BJ (cell line): ENCODE data around the gene MEG3. TPM values are rescaled to one million over a fixed set of nuclear protein-coding genes. Genes with fewer than 3 reads are reported as not detected.

Experiments used
- CTCF ChIA-PET: fragments of 350-600 bp; formaldehyde crosslinking; extraction: SDS; loops from one replicate; lab custom pipeline; 2021; ENCODE audit warnings: antibody characterized with exemption, inconsistent platforms; lab: Yijun Ruan, JAX
- POLR2A ChIA-PET: fragments of 300-600 bp; sonication (Branson Sonifier 250); formaldehyde crosslinking; extraction: SDS; loops from one replicate; lab custom pipeline; 2021; ENCODE audit warnings: antibody characterized with exemption; lab: Charles Lee
- DNase-seq: peaks from one replicate; pipeline ENCODE4 v3.0.0-alpha.2; 2011; ENCODE audit warnings: low read depth
- H3K27me3 ChIP-seq: 2 replicates; pipeline ENCODE4 v1.6.0; 2011; ENCODE audit warnings: low read length; ENCODE audit not compliant: control insufficient read depth, insufficient read depth
- H3K36me3 ChIP-seq: 2 replicates; pipeline ENCODE4 v1.5.1; 2011; ENCODE audit warnings: low read length; ENCODE audit not compliant: control insufficient read depth, insufficient read depth
- H3K4me3 ChIP-seq: 2 replicates; pipeline ENCODE4 v1.5.1; 2011; ENCODE audit warnings: low read depth, mild to moderate bottlenecking, control low read depth, low read length
- CTCF ChIP-seq: IDR thresholded peaks from 2 replicates; pipeline ENCODE4 v1.5.1; 2011; ENCODE audit warnings: low read depth, mild to moderate bottlenecking, control low read depth, inconsistent platforms, low read length, moderate library complexity; ENCODE audit not compliant: insufficient read depth
- polyA plus RNA-seq: library from polyadenylated mRNA; depleted of rRNA; stranded (reverse); fragments of >200 nt; gene quantifications from 2 replicates; pipeline ENCODE4 v1.2.3, GENCODE V29; 2011

Gene MEG3
- polyA plus RNA-seq, 1 experiment: 234 TPM

GRCh38 chr14:100892496-100893227 is 66.7 kb downstream of the MEG3 start:
- POLR2A ChIA-PET: no interaction called here
- no peak for TF ChIP-seq CTCF
- Histone ChIP-seq H3K27me3 (no peaks in the 10 kb centered on the region), H3K36me3 (peaks cover 25% of the 10 kb centered on the region), H3K4me3 (no peak overlapping the region)
- CTCF ChIA-PET: interaction anchor here (1.1 kb wide), 1 partner anchor 8 kb away, joined by 4 read pairs; no protein-coding TSS in a partner anchor
- DNase-seq: no peak

- ChIA-PET POLR2A (no interaction called here), CTCF (no interaction called here)
- peaks cover 25% of the 10 kb centered on the region for H3K36me3 ChIP-seq
- no peak overlapping the region for H3K4me3 ChIP-seq
- DNase-seq: no peak
- no peak for TF ChIP-seq CTCF
- H3K27me3 ChIP-seq: no peaks in the 10 kb centered on the region
Observed at GRCh38 chr14:100893228-100893601, 67.3 kb downstream of the MEG3 start.

- no peak for TF ChIP-seq CTCF
- no peak for DNase-seq
- H3K27me3 ChIP-seq: no peaks in the 10 kb centered on the region
- peaks cover 25% of the 10 kb centered on the region for H3K36me3 ChIP-seq
- ChIA-PET POLR2A (no interaction called here), CTCF (no interaction called here)
- no peak overlapping the region for H3K4me3 ChIP-seq
Observed at GRCh38 chr14:100893760-100894159, 67.8 kb downstream of the MEG3 start.

GRCh38 chr14:100894416-100894815 is 68.5 kb downstream of the MEG3 start:
- no peak for TF ChIP-seq CTCF
- no peak for DNase-seq
- Histone ChIP-seq H3K27me3 (no peaks in the 10 kb centered on the region), H3K36me3 (peaks cover 28% of the 10 kb centered on the region), H3K4me3 (no peak overlapping the region)
- ChIA-PET POLR2A (no interaction called here), CTCF (no interaction called here)

- no peak for TF ChIP-seq CTCF
- Histone ChIP-seq H3K4me3 (no peak overlapping the region), H3K36me3 (peaks cover 23% of the 10 kb centered on the region), H3K27me3 (no peaks in the 10 kb centered on the region)
- CTCF ChIA-PET: no interaction called here
- POLR2A ChIA-PET: interaction anchor here (0.6 kb wide), 1 partner anchor 693 kb away, joined by 5 read pairs; no protein-coding TSS in a partner anchor
- DNase-seq: no peak
Observed at GRCh38 chr14:100895411-100895810, 69.5 kb downstream of the MEG3 start.
